ENCODE results near the gene RETREG1.

Gene RETREG1

GRCh38 chr5:16540421-16540820 lies 76.4 kb downstream of the RETREG1 start:
- Histone ChIP-seq H3K4me3 (ENCODE audit: low read length, poor library complexity, severe bottlenecking) (no peak overlapping the region), H3K4me2 (ENCODE audit: low read depth, low read length, poor library complexity, severe bottlenecking) (no peak overlapping the region), H3K9me3 (ENCODE audit: insufficient read depth, low read depth, low read length) (no peaks in the 10 kb centered on the region), H3K27me3 (ENCODE audit: insufficient read depth, low read length, poor library complexity, severe bottlenecking) (no peaks in the 10 kb centered on the region), H3F3A (ENCODE audit: low read depth) (no peaks in the 10 kb centered on the region), H3K36me3 (ENCODE audit: insufficient read depth, low read length) (no peaks in the 10 kb centered on the region), H3K9ac (ENCODE audit: low read depth, low read length, poor library complexity, severe bottlenecking) (no peak overlapping the region), H3K4me1 (ENCODE audit: insufficient read depth, low read length, poor library complexity, severe bottlenecking) (no peaks in the 10 kb centered on the region), H3K9me2 (replicated peaks; ENCODE audit: low read depth, low read length) (no peaks in the 10 kb centered on the region), H4K20me1 (ENCODE audit: insufficient read depth, low read length, poor library complexity, severe bottlenecking) (no peaks in the 10 kb centered on the region), H3K79me2 (ENCODE audit: insufficient read depth, low read length) (no peaks in the 10 kb centered on the region), H2AFZ (ENCODE audit: low read length) (no peak overlapping the region)
- TF ChIP-seq CTCF (conservative IDR thresholded peaks at IDR 0.05; ENCODE audit: low read length) (no peak), EZH2phosphoT487 (IDR thresholded peaks at IDR 0.05; ENCODE audit: borderline replicate concordance) (no peak)

DNA sequence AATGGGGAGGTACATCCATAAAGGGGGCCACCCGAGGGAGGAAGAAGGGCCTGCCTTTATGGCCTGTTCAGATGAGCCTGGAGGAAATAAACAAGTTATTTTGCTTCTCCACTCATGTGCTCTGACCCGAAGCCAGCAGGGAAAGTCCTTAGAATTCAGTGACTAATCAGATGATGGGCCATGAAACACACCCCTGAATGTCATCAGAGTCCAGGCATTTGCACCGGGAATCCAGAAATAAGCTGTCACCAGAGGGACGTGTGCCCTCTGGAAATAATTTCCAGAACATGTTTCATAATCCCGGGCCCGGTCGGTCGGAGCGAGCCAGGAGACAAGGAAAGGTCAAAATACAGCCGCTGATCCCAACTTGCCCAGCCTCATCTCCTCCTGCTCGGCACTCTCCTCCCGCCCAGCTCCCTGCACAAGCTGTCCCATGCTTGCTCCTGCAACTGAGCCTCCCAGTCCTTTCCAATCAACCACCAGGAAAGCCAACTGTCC lies 77.6 kb downstream of the RETREG1 start:
- Histone ChIP-seq H3K9me2 (replicated peaks; ENCODE audit: low read depth, low read length) (no peaks in the 10 kb centered on the region), H3K4me1 (ENCODE audit: insufficient read depth, low read length, poor library complexity, severe bottlenecking) (no peaks in the 10 kb centered on the region), H3K9ac (ENCODE audit: low read depth, low read length, poor library complexity, severe bottlenecking) (no peak overlapping the region), H3K9me3 (ENCODE audit: insufficient read depth, low read depth, low read length) (no peaks in the 10 kb centered on the region), H3K4me2 (ENCODE audit: low read depth, low read length, poor library complexity, severe bottlenecking) (no peak overlapping the region), H3K79me2 (ENCODE audit: insufficient read depth, low read length) (no peaks in the 10 kb centered on the region), H3K36me3 (ENCODE audit: insufficient read depth, low read length) (no peaks in the 10 kb centered on the region), H2AFZ (ENCODE audit: low read length) (no peak overlapping the region), H4K20me1 (ENCODE audit: insufficient read depth, low read length, poor library complexity, severe bottlenecking) (no peaks in the 10 kb centered on the region), H3K27me3 (ENCODE audit: insufficient read depth, low read length, poor library complexity, severe bottlenecking) (no peaks in the 10 kb centered on the region), H3F3A (ENCODE audit: low read depth) (no peaks in the 10 kb centered on the region), H3K4me3 (ENCODE audit: low read length, poor library complexity, severe bottlenecking) (no peak overlapping the region)
- no peak for TF ChIP-seq EZH2phosphoT487 (IDR thresholded peaks at IDR 0.05; ENCODE audit: borderline replicate concordance)
- no peak for TF ChIP-seq CTCF (conservative IDR thresholded peaks at IDR 0.05; ENCODE audit: low read length)

GRCh38 chr5:16538006-16538405 lies 78.8 kb downstream of the RETREG1 start:
- Histone ChIP-seq H3K36me3 (ENCODE audit: insufficient read depth, low read length) (no peaks in the 10 kb centered on the region), H3K9me2 (replicated peaks; ENCODE audit: low read depth, low read length) (no peaks in the 10 kb centered on the region), H3K4me3 (ENCODE audit: low read length, poor library complexity, severe bottlenecking) (no peak overlapping the region), H3K4me2 (ENCODE audit: low read depth, low read length, poor library complexity, severe bottlenecking) (no peak overlapping the region), H3K9me3 (ENCODE audit: insufficient read depth, low read depth, low read length) (no peaks in the 10 kb centered on the region), H4K20me1 (ENCODE audit: insufficient read depth, low read length, poor library complexity, severe bottlenecking) (no peaks in the 10 kb centered on the region), H3K79me2 (ENCODE audit: insufficient read depth, low read length) (no peaks in the 10 kb centered on the region), H2AFZ (ENCODE audit: low read length) (no peak overlapping the region), H3K9ac (ENCODE audit: low read depth, low read length, poor library complexity, severe bottlenecking) (no peak overlapping the region), H3K4me1 (ENCODE audit: insufficient read depth, low read length, poor library complexity, severe bottlenecking) (no peaks in the 10 kb centered on the region), H3K27me3 (ENCODE audit: insufficient read depth, low read length, poor library complexity, severe bottlenecking) (no peaks in the 10 kb centered on the region), H3F3A (ENCODE audit: low read depth) (no peaks in the 10 kb centered on the region)
- TF ChIP-seq CTCF (conservative IDR thresholded peaks at IDR 0.05; ENCODE audit: low read length) (no peak), EZH2phosphoT487 (IDR thresholded peaks at IDR 0.05; ENCODE audit: borderline replicate concordance) (no peak)
